K562 (cell line): ENCODE measurements around the gene RANBP6. TPM values are rescaled to one million over a fixed set of nuclear protein-coding genes. Genes with fewer than 3 reads are reported as not detected.
A peak's percentile ranks its signal among the peaks of the same experiment; 100 is the strongest.

Source experiments
- CHD1 ChIP-seq: fragments of 200-600 bp; sonication (generic); IDR thresholded peaks from one replicate; pipeline ENCODE4 v1.6.1; 2012; ENCODE audit warnings: mild to moderate bottlenecking, moderate library complexity, low read length, inconsistent platforms
- EZH2 ChIP-seq: IDR thresholded peaks from 2 replicates; pipeline ENCODE4 v1.6.1; 2012; ENCODE audit warnings: low read depth, mild to moderate bottlenecking, inconsistent platforms, low read length, borderline replicate concordance
- HDAC1 ChIP-seq, 2 experiments: fragments of 450-650 bp; IDR thresholded peaks; 2 replicates each; pipeline ENCODE4 v1.6.1; 2016 to 2017; ENCODE audit warnings: inconsistent platforms in 1 of 2, mild to moderate bottlenecking in 1 of 2, moderate library complexity in 1 of 2
- MEF2D ChIP-seq: conservative IDR thresholded peaks from 2 replicates; pipeline ENCODE4 v1.6.1; 2016; ENCODE audit warnings: low read depth, missing genetic modification characterization, missing compliant biosample characterization
- MYNN ChIP-seq, 2 experiments: sonication (generic); formaldehyde crosslinking in 1 of 2; IDR thresholded peaks; 2 replicates each; pipeline versions ENCODE4 v1.5.0 to v1.6.1; 2016 to 2020; ENCODE audit warnings: antibody characterized with exemption in 1 of 2, missing genetic modification reagents in 1 of 2
- NCOA6 ChIP-seq: fragments of 450-650 bp; IDR thresholded peaks from 2 replicates; pipeline ENCODE4 v1.6.1; 2017; ENCODE audit warnings: mild to moderate bottlenecking
- PHB ChIP-seq: fragments of 250-450 bp; sonication (Bioruptor Pico); IDR thresholded peaks from 2 replicates; pipeline ENCODE4 v1.5.0; 2021
- PRMT5 ChIP-seq: sonication (generic); formaldehyde crosslinking; IDR thresholded peaks from 2 replicates; pipeline ENCODE4 v1.5.0; 2020; ENCODE audit warnings: missing genetic modification reagents
- SRF ChIP-seq, 2 experiments: fragments of 250-450, 450-650 bp in 1 of 2; sonication (Bioruptor Pico) in 1 of 2; sonication (generic) in 1 of 2; formaldehyde crosslinking; IDR thresholded peaks; 2 replicates each; pipeline versions ENCODE4 v1.5.0 to v1.5.1; 2020 to 2022; ENCODE audit warnings: mild to moderate bottlenecking in 1 of 2, missing genetic modification reagents in 1 of 2
- TFAM ChIP-seq: fragments of 250-450 bp; sonication (Bioruptor Pico); conservative IDR thresholded peaks from 2 replicates; pipeline ENCODE4 v1.5.0; 2021; ENCODE audit warnings: mild to moderate bottlenecking, moderate library complexity
- ZFP30 ChIP-seq: fragments of 250-450 bp; sonication (Bioruptor Pico); IDR thresholded peaks from 2 replicates; pipeline ENCODE4 v1.8.0; 2022; ENCODE audit warnings: moderate library complexity, mild to moderate bottlenecking, inconsistent platforms, borderline replicate concordance
- ZNF274 ChIP-seq: IDR thresholded peaks from 2 replicates; pipeline ENCODE4 v1.6.1; 2011; ENCODE audit warnings: low read depth, mild to moderate bottlenecking, low read length, moderate library complexity, borderline replicate concordance
- ZNF444 ChIP-seq: fragments of 250-450 bp; sonication (Bioruptor Pico); IDR thresholded peaks from 2 replicates; pipeline ENCODE4 v1.4.0; 2020; ENCODE audit warnings: mild to moderate bottlenecking, moderate library complexity
- ZNF695 ChIP-seq: fragments of 450-650 bp; formaldehyde crosslinking; IDR thresholded peaks from 2 replicates; pipeline ENCODE4 v1.4.0; 2020; ENCODE audit warnings: mild to moderate bottlenecking, moderate library complexity
- polyA plus RNA-seq, 8 experiments: library from polyadenylated mRNA; depleted of rRNA in 4 of 8; stranded (reverse) in 5 of 8; unstranded in 3 of 8; fragments of >200 nt; fragmentation: Nextera tagmentation in 2 of 8; fragmentation: Illumina TruSeq in 1 of 8; extraction: Ambion mirVana in 2 of 8; extraction: Trizol in 1 of 8; gene quantifications; 2 replicates each; pipeline versions ENCODE4 v1.2.1 to v1.2.3, GENCODE V29; 2011 to 2014; ENCODE audit warnings: inconsistent platforms in 1 of 8, missing spikeins in 1 of 8
- total RNA-seq, 7 experiments: library from RNA; depleted of rRNA in 6 of 7; stranded (reverse); fragments of >200 nt in 6 of 7; fragmentation: Illumina TruSeq in 2 of 7; extraction: Trizol in 2 of 7; gene quantifications; 2 replicates each; pipeline versions ENCODE4 v1.2.1 to v1.2.3, GENCODE V29; 2011 to 2021; ENCODE audit warnings: low replicate concordance in 1 of 7
- TF ChIP-seq, protein P1 (sequence below): conservative IDR thresholded peaks from 2 replicates; pipeline ENCODE4 v1.6.1; 2011; ENCODE audit warnings: low read depth, mild to moderate bottlenecking, low read length; ENCODE audit not compliant: control insufficient read depth
- TF ChIP-seq, protein P2 (sequence below): sonication (generic); formaldehyde crosslinking; IDR thresholded peaks from 2 replicates; pipeline ENCODE4 v1.8.0; 2023; ENCODE audit warnings: missing genetic modification reagents, mild to moderate bottlenecking, borderline replicate concordance
- TF ChIP-seq, protein P3 (sequence below): fragments of 150-350 bp; IDR thresholded peaks from 2 replicates; pipeline ENCODE4 v1.6.1; 2014; ENCODE audit warnings: low read depth, mild to moderate bottlenecking, low read length, borderline replicate concordance

RANBP6 gene
- total and polyA plus RNA-seq, 9 of the 15 experiments (the other 6 are each of a cell fraction or from before 2014, with no cell fraction given), result 10.4 to 19.9 (median 11.5) TPM

DNA sequence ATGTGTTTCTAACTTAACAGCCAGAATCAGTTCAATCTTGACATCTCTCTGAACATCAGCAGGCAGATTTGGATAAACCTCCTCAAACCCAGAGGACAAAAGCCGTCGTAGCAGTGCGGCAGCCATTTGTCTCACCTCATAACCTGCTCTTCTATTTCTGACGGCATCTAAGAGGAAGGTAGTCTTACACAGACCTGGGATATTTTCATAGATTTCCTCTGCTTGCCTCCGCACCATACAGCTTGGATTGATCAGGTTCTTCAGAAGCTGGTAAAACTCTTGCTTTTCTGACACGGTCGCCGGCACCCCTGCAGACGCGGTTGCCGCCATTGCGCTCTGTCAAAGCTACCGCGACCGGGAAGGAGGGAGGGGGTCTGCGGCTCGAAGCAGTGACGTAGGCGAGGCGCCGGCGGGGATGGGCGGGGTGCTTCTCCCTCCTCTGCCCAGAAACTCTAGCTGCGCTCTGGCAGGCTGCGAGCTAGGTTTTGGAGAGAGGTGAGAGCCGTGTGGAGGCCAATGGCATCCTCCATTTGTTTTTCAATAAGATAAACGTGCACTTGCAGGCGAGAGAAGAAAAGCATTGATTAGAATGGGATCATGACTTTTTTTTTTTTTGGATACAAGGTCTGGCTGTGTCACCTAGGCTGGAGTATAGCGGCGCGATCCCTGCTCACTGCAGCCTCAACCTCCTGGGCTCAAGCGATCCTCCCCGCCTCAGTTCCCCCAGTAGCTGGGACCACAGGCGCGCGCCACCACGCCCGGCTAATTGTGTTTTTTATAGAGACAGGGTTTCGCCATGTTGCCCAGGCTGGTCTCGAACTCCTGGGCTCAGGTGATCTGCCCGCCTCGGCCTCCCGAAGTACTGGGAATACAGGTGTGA, at the start of gene RANBP6 (continued):
- no peak for TF ChIP-seq ZNF444 (CRISPR knock-in tag)
- no peak for TF ChIP-seq TFAM (CRISPR knock-in tag)
- TF ChIP-seq PHB (CRISPR knock-in tag), result no peak
- TF ChIP-seq, protein P1, sequence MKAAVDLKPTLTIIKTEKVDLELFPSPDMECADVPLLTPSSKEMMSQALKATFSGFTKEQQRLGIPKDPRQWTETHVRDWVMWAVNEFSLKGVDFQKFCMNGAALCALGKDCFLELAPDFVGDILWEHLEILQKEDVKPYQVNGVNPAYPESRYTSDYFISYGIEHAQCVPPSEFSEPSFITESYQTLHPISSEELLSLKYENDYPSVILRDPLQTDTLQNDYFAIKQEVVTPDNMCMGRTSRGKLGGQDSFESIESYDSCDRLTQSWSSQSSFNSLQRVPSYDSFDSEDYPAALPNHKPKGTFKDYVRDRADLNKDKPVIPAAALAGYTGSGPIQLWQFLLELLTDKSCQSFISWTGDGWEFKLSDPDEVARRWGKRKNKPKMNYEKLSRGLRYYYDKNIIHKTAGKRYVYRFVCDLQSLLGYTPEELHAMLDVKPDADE, result 0 out of 2 replicates have a peak, but pooled peaks have one; percentile 56
- TF ChIP-seq ZNF695 (CRISPR knock-in tag), result no peak
- peak in 1 of 2 experiments; percentile 56; a peak in 2 of 4 replicates for TF ChIP-seq HDAC1 (IDR thresholded peaks at IDR 0.05)
- TF ChIP-seq CHD1, result no peak
- TF ChIP-seq, protein P2, sequence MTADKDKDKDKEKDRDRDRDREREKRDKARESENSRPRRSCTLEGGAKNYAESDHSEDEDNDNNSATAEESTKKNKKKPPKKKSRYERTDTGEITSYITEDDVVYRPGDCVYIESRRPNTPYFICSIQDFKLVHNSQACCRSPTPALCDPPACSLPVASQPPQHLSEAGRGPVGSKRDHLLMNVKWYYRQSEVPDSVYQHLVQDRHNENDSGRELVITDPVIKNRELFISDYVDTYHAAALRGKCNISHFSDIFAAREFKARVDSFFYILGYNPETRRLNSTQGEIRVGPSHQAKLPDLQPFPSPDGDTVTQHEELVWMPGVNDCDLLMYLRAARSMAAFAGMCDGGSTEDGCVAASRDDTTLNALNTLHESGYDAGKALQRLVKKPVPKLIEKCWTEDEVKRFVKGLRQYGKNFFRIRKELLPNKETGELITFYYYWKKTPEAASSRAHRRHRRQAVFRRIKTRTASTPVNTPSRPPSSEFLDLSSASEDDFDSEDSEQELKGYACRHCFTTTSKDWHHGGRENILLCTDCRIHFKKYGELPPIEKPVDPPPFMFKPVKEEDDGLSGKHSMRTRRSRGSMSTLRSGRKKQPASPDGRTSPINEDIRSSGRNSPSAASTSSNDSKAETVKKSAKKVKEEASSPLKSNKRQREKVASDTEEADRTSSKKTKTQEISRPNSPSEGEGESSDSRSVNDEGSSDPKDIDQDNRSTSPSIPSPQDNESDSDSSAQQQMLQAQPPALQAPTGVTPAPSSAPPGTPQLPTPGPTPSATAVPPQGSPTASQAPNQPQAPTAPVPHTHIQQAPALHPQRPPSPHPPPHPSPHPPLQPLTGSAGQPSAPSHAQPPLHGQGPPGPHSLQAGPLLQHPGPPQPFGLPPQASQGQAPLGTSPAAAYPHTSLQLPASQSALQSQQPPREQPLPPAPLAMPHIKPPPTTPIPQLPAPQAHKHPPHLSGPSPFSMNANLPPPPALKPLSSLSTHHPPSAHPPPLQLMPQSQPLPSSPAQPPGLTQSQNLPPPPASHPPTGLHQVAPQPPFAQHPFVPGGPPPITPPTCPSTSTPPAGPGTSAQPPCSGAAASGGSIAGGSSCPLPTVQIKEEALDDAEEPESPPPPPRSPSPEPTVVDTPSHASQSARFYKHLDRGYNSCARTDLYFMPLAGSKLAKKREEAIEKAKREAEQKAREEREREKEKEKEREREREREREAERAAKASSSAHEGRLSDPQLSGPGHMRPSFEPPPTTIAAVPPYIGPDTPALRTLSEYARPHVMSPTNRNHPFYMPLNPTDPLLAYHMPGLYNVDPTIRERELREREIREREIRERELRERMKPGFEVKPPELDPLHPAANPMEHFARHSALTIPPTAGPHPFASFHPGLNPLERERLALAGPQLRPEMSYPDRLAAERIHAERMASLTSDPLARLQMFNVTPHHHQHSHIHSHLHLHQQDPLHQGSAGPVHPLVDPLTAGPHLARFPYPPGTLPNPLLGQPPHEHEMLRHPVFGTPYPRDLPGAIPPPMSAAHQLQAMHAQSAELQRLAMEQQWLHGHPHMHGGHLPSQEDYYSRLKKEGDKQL (CRISPR knock-in tag), result no peak
- no peak for TF ChIP-seq MYNN (IDR thresholded peaks at IDR 0.05)
- TF ChIP-seq MYNN (CRISPR knock-in tag; IDR thresholded peaks at IDR 0.05), result no peak
- no peak for TF ChIP-seq NCOA6
- TF ChIP-seq, protein P3, sequence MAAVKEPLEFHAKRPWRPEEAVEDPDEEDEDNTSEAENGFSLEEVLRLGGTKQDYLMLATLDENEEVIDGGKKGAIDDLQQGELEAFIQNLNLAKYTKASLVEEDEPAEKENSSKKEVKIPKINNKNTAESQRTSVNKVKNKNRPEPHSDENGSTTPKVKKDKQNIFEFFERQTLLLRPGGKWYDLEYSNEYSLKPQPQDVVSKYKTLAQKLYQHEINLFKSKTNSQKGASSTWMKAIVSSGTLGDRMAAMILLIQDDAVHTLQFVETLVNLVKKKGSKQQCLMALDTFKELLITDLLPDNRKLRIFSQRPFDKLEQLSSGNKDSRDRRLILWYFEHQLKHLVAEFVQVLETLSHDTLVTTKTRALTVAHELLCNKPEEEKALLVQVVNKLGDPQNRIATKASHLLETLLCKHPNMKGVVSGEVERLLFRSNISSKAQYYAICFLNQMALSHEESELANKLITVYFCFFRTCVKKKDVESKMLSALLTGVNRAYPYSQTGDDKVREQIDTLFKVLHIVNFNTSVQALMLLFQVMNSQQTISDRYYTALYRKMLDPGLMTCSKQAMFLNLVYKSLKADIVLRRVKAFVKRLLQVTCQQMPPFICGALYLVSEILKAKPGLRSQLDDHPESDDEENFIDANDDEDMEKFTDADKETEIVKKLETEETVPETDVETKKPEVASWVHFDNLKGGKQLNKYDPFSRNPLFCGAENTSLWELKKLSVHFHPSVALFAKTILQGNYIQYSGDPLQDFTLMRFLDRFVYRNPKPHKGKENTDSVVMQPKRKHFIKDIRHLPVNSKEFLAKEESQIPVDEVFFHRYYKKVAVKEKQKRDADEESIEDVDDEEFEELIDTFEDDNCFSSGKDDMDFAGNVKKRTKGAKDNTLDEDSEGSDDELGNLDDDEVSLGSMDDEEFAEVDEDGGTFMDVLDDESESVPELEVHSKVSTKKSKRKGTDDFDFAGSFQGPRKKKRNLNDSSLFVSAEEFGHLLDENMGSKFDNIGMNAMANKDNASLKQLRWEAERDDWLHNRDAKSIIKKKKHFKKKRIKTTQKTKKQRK, result no peak
- no peak for TF ChIP-seq MEF2D (tag)
- TF ChIP-seq ZNF274, result no peak
- no peak for TF ChIP-seq ZFP30
- no peak for TF ChIP-seq EZH2
- TF ChIP-seq SRF (CRISPR knock-in tag; IDR thresholded peaks at IDR 0.05), result no peak
- no peak for TF ChIP-seq PRMT5
